Smooth muscle cell (in vitro differentiated cells): ENCODE measurements around the gene ZBTB20. TPM values are rescaled to one million over a fixed set of nuclear protein-coding genes. Genes with fewer than 3 reads are reported as not detected.

Source experiments
- DNase-seq: peaks from one replicate; lab custom pipeline; 2025; ENCODE audit not compliant: unreplicated experiment; lab: John Stamatoyannopoulos, UW
- H2AFZ ChIP-seq: fragments of 200-600 bp; sonication (generic); 2 replicates; pipeline ENCODE4 v1.6.0; 2016; ENCODE audit warnings: antibody characterized with exemption, low read depth, mild to moderate bottlenecking
- H3F3A ChIP-seq: fragments of 200-600 bp; sonication (generic); 2 replicates; pipeline ENCODE4 v1.6.0; 2017; ENCODE audit warnings: antibody characterized with exemption, low read depth
- H3K27ac ChIP-seq: fragments of 200-600 bp; sonication (generic); 2 replicates; pipeline ENCODE4 v1.5.1; 2016; ENCODE audit warnings: low read depth, mild to moderate bottlenecking
- H3K27me3 ChIP-seq: fragments of 200-600 bp; sonication (generic); 2 replicates; pipeline ENCODE4 v1.6.1; 2016; ENCODE audit warnings: low read depth, mild to moderate bottlenecking
- H3K36me3 ChIP-seq: fragments of 200-600 bp; sonication (generic); 2 replicates; pipeline ENCODE4 v1.5.1; 2016; ENCODE audit warnings: low read depth
- H3K4me1 ChIP-seq: fragments of 200-600 bp; sonication (generic); 2 replicates; pipeline ENCODE4 v1.5.1; 2016; ENCODE audit warnings: low read depth
- H3K4me2 ChIP-seq: fragments of 200-600 bp; sonication (generic); 2 replicates; pipeline ENCODE4 v1.6.0; 2016; ENCODE audit warnings: mild to moderate bottlenecking
- H3K4me3 ChIP-seq: fragments of 200-600 bp; sonication (generic); 2 replicates; pipeline ENCODE4 v1.5.1; 2016; ENCODE audit warnings: mild to moderate bottlenecking
- H3K79me2 ChIP-seq: fragments of 200-600 bp; sonication (generic); 2 replicates; pipeline ENCODE4 v1.6.0; 2016; ENCODE audit warnings: low read depth, mild to moderate bottlenecking
- H3K9ac ChIP-seq: fragments of 200-600 bp; sonication (generic); 2 replicates; pipeline ENCODE4 v1.6.0; 2016; ENCODE audit warnings: low read depth
- H3K9me3 ChIP-seq: fragments of 200-600 bp; sonication (generic); replicated peaks from 2 replicates; pipeline ENCODE4 v1.5.1; 2016; ENCODE audit warnings: low read depth
- H4K20me1 ChIP-seq: fragments of 200-600 bp; sonication (generic); 2 replicates; pipeline ENCODE4 v1.6.0; 2016; ENCODE audit warnings: low read depth
- CTCF ChIP-seq: fragments of 200-600 bp; sonication (generic); IDR thresholded peaks from 2 replicates; pipeline ENCODE4 v1.5.1; 2017; ENCODE audit warnings: borderline replicate concordance, mild to moderate bottlenecking, antibody characterized with exemption; ENCODE audit not compliant: insufficient read depth, poor library complexity, severe bottlenecking
- WGBS: methylation state at CpG from one replicate; pipeline ENCODE4 v1.1.7; 2016; ENCODE audit warnings: low lambda C conversion rate; 5-methylcytosine and 5-hydroxymethylcytosine counted together
- polyA plus RNA-seq: library from polyadenylated mRNA; unstranded; fragments of >200 nt; fragmentation: Nextera tagmentation; extraction: Ambion mirVana; gene quantifications from 2 replicates; pipeline ENCODE4 v1.2.1, GENCODE V29; 2016
- total RNA-seq: library from RNA; depleted of rRNA; stranded (reverse); fragments of >200 nt; gene quantifications from 2 replicates; pipeline ENCODE4 v1.2.3, GENCODE V29; 2014

Gene ZBTB20
- total and polyA plus RNA-seq, 2 experiments from 2014 or later, result 4.9 to 6.8 TPM

- Histone ChIP-seq H3K36me3 (no peaks in the 10 kb centered on the region), H2AFZ (no peak overlapping the region), H4K20me1 (no peaks in the 10 kb centered on the region), H3K4me1 (no peaks in the 10 kb centered on the region), H3K79me2 (no peaks in the 10 kb centered on the region), H3K4me2 (no peak overlapping the region), H3K27ac (no peak overlapping the region), H3K4me3 (no peak overlapping the region), H3K9ac (no peak overlapping the region), H3F3A (no peaks in the 10 kb centered on the region), H3K27me3 (no peaks in the 10 kb centered on the region), H3K9me3 (no peaks in the 10 kb centered on the region)
- DNase-seq, result no peak
- 73% methylated on average over 5 of the region's 5 CpGs for WGBS
- no peak for TF ChIP-seq CTCF
Observed at GRCh38 chr3:115071601-115072000, 75.5 kb downstream of the ZBTB20 start.

GRCh38 chr3:115071166-115071565 lies 75.9 kb downstream of the ZBTB20 start:
- no peak overlapping the region for H3K4me2 ChIP-seq
- H3F3A ChIP-seq, result no peaks in the 10 kb centered on the region
- H3K9me3 ChIP-seq, result no peaks in the 10 kb centered on the region
- H3K36me3 ChIP-seq, result no peaks in the 10 kb centered on the region
- no peaks in the 10 kb centered on the region for H3K27me3 ChIP-seq
- DNase-seq, result no peak
- no peak for TF ChIP-seq CTCF
- H3K9ac ChIP-seq, result no peak overlapping the region
- H3K27ac ChIP-seq, result no peak overlapping the region
- H3K79me2 ChIP-seq, result no peaks in the 10 kb centered on the region
- H3K4me1 ChIP-seq, result no peaks in the 10 kb centered on the region
- H2AFZ ChIP-seq, result no peak overlapping the region
- no peak overlapping the region for H3K4me3 ChIP-seq
- no peaks in the 10 kb centered on the region for H4K20me1 ChIP-seq
- 97% methylated on average over 2 of the region's 2 CpGs for WGBS

DNA sequence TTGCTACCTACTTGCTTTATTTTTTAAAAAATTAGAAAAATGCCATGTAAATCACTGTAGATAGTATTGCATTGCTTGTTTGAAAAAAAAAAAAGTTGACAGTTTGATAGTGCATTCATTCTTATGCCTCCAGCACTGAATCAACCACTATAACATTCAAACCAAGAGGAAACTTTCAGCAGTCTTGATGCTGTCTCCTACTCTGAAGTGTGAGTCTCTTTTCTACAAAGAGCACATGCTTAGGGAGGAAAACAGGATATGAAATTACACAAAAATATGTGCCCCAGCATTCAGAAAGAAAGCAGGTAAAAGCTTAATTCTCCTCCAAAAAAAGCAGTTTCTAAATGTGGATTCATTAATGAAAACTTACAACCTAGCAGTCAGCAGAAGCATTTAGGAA lies 78.3 kb downstream of the ZBTB20 start:
- Histone ChIP-seq H3K36me3 (no peaks in the 10 kb centered on the region), H3K9ac (no peak overlapping the region), H3F3A (no peaks in the 10 kb centered on the region), H4K20me1 (no peaks in the 10 kb centered on the region), H2AFZ (no peak overlapping the region), H3K27me3 (no peaks in the 10 kb centered on the region), H3K79me2 (no peaks in the 10 kb centered on the region), H3K9me3 (no peaks in the 10 kb centered on the region), H3K4me3 (no peak overlapping the region), H3K4me2 (no peak overlapping the region), H3K4me1 (no peaks in the 10 kb centered on the region), H3K27ac (no peak overlapping the region)
- no peak for DNase-seq
- TF ChIP-seq CTCF, result no peak

DNA sequence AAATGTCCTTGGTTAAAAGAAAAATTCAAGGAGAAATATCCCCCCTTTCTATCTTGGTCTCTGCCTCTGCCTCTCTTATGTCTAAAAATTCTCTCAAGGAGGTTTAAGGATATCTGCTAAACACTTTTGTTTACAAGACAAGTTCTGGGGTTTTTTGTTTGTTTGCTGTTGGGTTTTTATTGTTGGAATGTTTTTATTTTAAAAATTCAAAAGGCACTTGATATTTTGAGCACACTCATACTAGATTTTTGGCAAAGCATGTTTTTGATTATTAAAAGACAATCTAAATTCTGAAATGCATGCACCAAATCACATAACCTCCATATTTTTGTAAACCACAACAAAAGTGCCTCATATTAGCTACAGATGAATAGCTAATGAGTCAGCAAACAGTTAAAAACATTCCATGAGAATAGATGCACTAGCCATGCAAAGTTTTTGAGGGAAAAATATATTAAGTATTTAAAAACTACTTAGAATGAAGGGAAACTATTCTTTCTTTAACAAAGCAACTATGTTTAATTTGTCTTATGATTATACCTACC lies 84.6 kb downstream of the ZBTB20 start:
- Histone ChIP-seq H3F3A (no peaks in the 10 kb centered on the region), H3K9me3 (no peaks in the 10 kb centered on the region), H3K27me3 (no peaks in the 10 kb centered on the region), H3K27ac (no peak overlapping the region), H3K9ac (no peak overlapping the region), H3K4me1 (peaks cover 8% of the 10 kb centered on the region), H3K36me3 (no peaks in the 10 kb centered on the region), H3K4me3 (no peak overlapping the region), H4K20me1 (no peaks in the 10 kb centered on the region), H3K79me2 (no peaks in the 10 kb centered on the region), H2AFZ (no peak overlapping the region), H3K4me2 (peak overlapping the region; percentile 56)
- no peak for DNase-seq
- TF ChIP-seq CTCF, result no peak
